COLO668 (cell line): ENCODE results near the gene CATSPERE.
"Not testable (repeated sequence)": the region's sequence is repeated elsewhere in the genome, so short reads cannot be mapped to it uniquely, and the experiment has no call there.

Experiments
- DNase-seq: peaks from one replicate; lab custom pipeline; 2025; ENCODE audit not compliant: unreplicated experiment; lab: John Stamatoyannopoulos, UW

CATSPERE gene

GRCh38 chr1:244448279-244449036 is 12.6 kb upstream of the CATSPERE start:
- DNase-seq = no peak

GRCh38 chr1:244449936-244450508 is 11.1 kb upstream of the CATSPERE start:
- DNase-seq = no peak

GRCh38 chr1:244450597-244451538 is 10.2 kb upstream of the CATSPERE start:
- DNase-seq = peak; percentile 51

- no peak for DNase-seq
Measured at GRCh38 chr1:244451539-244451950, 9.5 kb upstream of the CATSPERE start, which contains the start of gene ADSS2. Gene ADSS2 (minus strand): TSS chr1:244451909. CDS start chr1:244451817, 92 bp downstream.

GRCh38 chr1:244451951-244452795 is 8.9 kb upstream of the CATSPERE start:
- DNase-seq = peak; percentile 100

- DNase-seq = no peak
Measured at GRCh38 chr1:244454412-244454811, 6.7 kb upstream of the CATSPERE start.

- DNase-seq = no peak
Measured at GRCh38 chr1:244456586-244456985, 4.5 kb upstream of the CATSPERE start.

- no peak for DNase-seq
Measured at GRCh38 chr1:244458781-244459180, 2.3 kb upstream of the CATSPERE start.

GRCh38 chr1:244460197-244460596 is 876 bp upstream of the CATSPERE start:
- no peak for DNase-seq

- no peak for DNase-seq
Measured at GRCh38 chr1:244466724-244467123, 5.7 kb downstream of the CATSPERE start.

- no peak for DNase-seq
Measured at GRCh38 chr1:244473059-244473605, 12.1 kb downstream of the CATSPERE start.

- DNase-seq = not testable (repeated sequence)
Measured at GRCh38 chr1:244484971-244485370, 23.9 kb downstream of the CATSPERE start.

GRCh38 chr1:244494653-244495052 is 33.6 kb downstream of the CATSPERE start:
- no peak for DNase-seq

- DNase-seq = no peak
Measured at GRCh38 chr1:244496186-244496585, 35.1 kb downstream of the CATSPERE start.

GRCh38 chr1:244497805-244498204 is 36.7 kb downstream of the CATSPERE start:
- DNase-seq = no peak

- DNase-seq = not testable (repeated sequence)
Measured at GRCh38 chr1:244499484-244499883, 38.4 kb downstream of the CATSPERE start.

GRCh38 chr1:244500515-244500914 is 39.4 kb downstream of the CATSPERE start:
- DNase-seq = not testable (repeated sequence)

- no peak for DNase-seq
Measured at GRCh38 chr1:244502630-244503029, 41.6 kb downstream of the CATSPERE start.

GRCh38 chr1:244513493-244513892 is 52.4 kb downstream of the CATSPERE start:
- DNase-seq = no peak

GRCh38 chr1:244515680-244516079 is 54.6 kb downstream of the CATSPERE start:
- no peak for DNase-seq
